C4-2B (cell line): ENCODE results near the gene RTTN.

Experiments used
- ZFX ChIP-seq: fragments of 450-650 bp; IDR thresholded peaks from 2 replicates; pipeline ENCODE4 v1.6.1; 2017
- TF ChIP-seq, protein P1 (sequence below): fragments of 450-650 bp; conservative IDR thresholded peaks from 2 replicates; pipeline ENCODE4 v1.5.1; 2017; ENCODE audit warnings: mild to moderate bottlenecking

DNA sequence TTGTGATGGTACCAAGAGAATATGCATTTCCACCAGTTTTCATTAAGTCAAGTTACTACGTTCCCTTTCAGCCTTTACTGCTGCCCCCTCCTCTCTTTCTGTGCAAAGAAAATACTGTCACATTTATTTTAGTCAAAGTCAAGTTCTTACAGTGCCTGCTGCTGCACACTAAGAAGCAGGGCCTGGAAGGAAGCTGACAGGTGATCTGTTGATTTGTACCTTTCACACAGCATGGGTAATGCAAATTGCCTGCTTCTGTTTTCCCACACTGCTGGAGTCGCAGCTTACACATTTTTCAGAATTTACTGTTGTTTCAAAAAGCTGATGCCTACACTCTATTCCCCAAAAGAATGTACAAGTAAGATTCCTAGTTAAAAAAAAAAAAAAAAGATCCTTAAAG is 209.1 kb downstream of the RTTN start:
- TF ChIP-seq, protein P1, sequence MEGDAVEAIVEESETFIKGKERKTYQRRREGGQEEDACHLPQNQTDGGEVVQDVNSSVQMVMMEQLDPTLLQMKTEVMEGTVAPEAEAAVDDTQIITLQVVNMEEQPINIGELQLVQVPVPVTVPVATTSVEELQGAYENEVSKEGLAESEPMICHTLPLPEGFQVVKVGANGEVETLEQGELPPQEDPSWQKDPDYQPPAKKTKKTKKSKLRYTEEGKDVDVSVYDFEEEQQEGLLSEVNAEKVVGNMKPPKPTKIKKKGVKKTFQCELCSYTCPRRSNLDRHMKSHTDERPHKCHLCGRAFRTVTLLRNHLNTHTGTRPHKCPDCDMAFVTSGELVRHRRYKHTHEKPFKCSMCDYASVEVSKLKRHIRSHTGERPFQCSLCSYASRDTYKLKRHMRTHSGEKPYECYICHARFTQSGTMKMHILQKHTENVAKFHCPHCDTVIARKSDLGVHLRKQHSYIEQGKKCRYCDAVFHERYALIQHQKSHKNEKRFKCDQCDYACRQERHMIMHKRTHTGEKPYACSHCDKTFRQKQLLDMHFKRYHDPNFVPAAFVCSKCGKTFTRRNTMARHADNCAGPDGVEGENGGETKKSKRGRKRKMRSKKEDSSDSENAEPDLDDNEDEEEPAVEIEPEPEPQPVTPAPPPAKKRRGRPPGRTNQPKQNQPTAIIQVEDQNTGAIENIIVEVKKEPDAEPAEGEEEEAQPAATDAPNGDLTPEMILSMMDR = no peak
- TF ChIP-seq ZFX = no peak
